Transverse colon (tissue), 4 donors: ENCODE measurements around the gene CLSTN2. TPM values are rescaled to one million over a fixed set of nuclear protein-coding genes. Genes with fewer than 3 reads are reported as not detected.

Experiments
- DNase-seq: peaks from one replicate; pipeline ENCODE4 v3.0.0-alpha.2; 2019
- H3K27ac ChIP-seq, 4 donors: fragments of 200-600 bp; sonication (generic); 2 replicates each; pipeline ENCODE4 v1.5.1; 2016 to 2018; ENCODE audit warnings: inconsistent platforms in 4 of 4
- H3K27me3 ChIP-seq: fragments of 200-600 bp; sonication (generic); 2 replicates; pipeline ENCODE4 v1.5.1; 2017; ENCODE audit warnings: inconsistent platforms
- H3K36me3 ChIP-seq, 4 donors: fragments of 200-600 bp; sonication (generic); 2 replicates each; pipeline ENCODE4 v1.5.1; 2017 to 2019; ENCODE audit warnings: inconsistent platforms in 4 of 4
- H3K4me1 ChIP-seq, 4 donors: fragments of 200-600 bp; sonication (generic); 2 replicates each; pipeline ENCODE4 v1.5.1; 2017 to 2020; ENCODE audit warnings: inconsistent platforms in 4 of 4
- H3K4me3 ChIP-seq, 4 donors: fragments of 200-600 bp; sonication (generic); 1 replicate in 1 of 4; 2 replicates in 3 of 4; pipeline versions ENCODE4 v1.5.1 to v1.6.1; 2017 to 2019; ENCODE audit warnings: inconsistent platforms in 4 of 4
- H3K9me3 ChIP-seq, 2 donors: fragments of 200-600 bp; sonication (generic); 2 replicates each; pipeline ENCODE4 v1.5.1; 2017 to 2019; ENCODE audit warnings: inconsistent platforms in 2 of 2
- CTCF ChIP-seq, 5 experiments: fragments of 200-600 bp in 3 of 5; fragments of 450-650 bp in 2 of 5; sonication (generic) in 3 of 5; IDR thresholded peaks; 1 replicate in 2 of 5; 2 replicates in 3 of 5; pipeline ENCODE4 v1.5.1; 2016 to 2017; ENCODE audit warnings: antibody characterized with exemption in 5 of 5, inconsistent platforms in 3 of 5, mild to moderate bottlenecking in 2 of 5, moderate library complexity in 1 of 5
- EP300 ChIP-seq: sonication (generic); formaldehyde crosslinking; IDR thresholded peaks from one replicate; pipeline ENCODE4 v1.6.1; 2017; ENCODE audit warnings: antibody characterized with exemption, low read depth
- POLR2A ChIP-seq: fragments of 450-650 bp; IDR thresholded peaks from one replicate; pipeline ENCODE4 v1.6.1; 2016; ENCODE audit warnings: antibody characterized with exemption, mild to moderate bottlenecking, moderate library complexity
- POLR2AphosphoS5 ChIP-seq, 3 donors: sonication (generic); formaldehyde crosslinking; IDR thresholded peaks; one replicate each; pipeline ENCODE4 v1.6.1; 2016; ENCODE audit warnings: antibody characterized with exemption in 3 of 3
- whole genome bisulfite sequencing, 2 donors: methylation state at CpG; one replicate each; pipeline ENCODE4 v1.1.5; 2018; ENCODE audit warnings: low coverage in 1 of 2; 5-methylcytosine and 5-hydroxymethylcytosine counted together
- in situ Hi-C, 4 donors: fragments of 200-750 bp; cut with MboI; loops; one replicate each; pipeline versions ENCODE4 v1.15.0 to v1.15.1; 2017; ENCODE audit warnings: low sequenced_read_pairs in 3 of 4, low pct_ligation_motif_present in 1 of 4, low pct_unique_long_range_greater_than_20kb in 1 of 4
- intact Hi-C: fragments of 100-400 bp; cut with DNase I; formaldehyde crosslinking; loops from one replicate; pipeline ENCODE4 v1.15.1; 2023; ENCODE audit warnings: low total_unique reads
- total RNA-seq, 4 donors: library from RNA; depleted of rRNA; stranded (reverse); fragments of >200 nt; gene quantifications; one replicate each; pipeline ENCODE4 v1.1.0, GENCODE V29; 2016

The CLSTN2 gene
- total RNA-seq, 4 donors from 2014 or later, result 0.60 to 9.0 (median 2.2) TPM

- Histone ChIP-seq H3K9me3 (no peaks in the 10 kb centered on the region), H3K4me1 (no peaks in the 10 kb centered on the region), H3K27ac (no peak overlapping the region), H3K27me3 (no peaks in the 10 kb centered on the region), H3K36me3 (no peaks in the 10 kb centered on the region), H3K4me3 (no peak overlapping the region)
- intact Hi-C loops (no loop called here), in situ Hi-C loops (no loop called here)
- no peak for TF ChIP-seq POLR2AphosphoS5 (IDR thresholded peaks at IDR 0.05)
- no peak for TF ChIP-seq EP300
- no peak for DNase-seq
- whole genome bisulfite sequencing, 2 donors, result 86% methylated on average over 2 of the region's 2 CpGs; no CpG with 5 or more reads in 1 of the 2 donors
These were observed 662.8 kb downstream of the CLSTN2 start for GRCh38 chr3:140597792-140598191.

GRCh38 chr3:140599009-140599408 lies 664.0 kb downstream of the CLSTN2 start:
- intact Hi-C loops, result no loop called here
- in situ Hi-C loops, result no loop called here

GRCh38 chr3:140599496-140599895 lies 664.5 kb downstream of the CLSTN2 start:
- 50 to 52% methylated on average over 1 of the region's 1 CpG for WGBS, 2 donors
- in situ Hi-C loops (no loop called here), intact Hi-C loops (no loop called here)
- Histone ChIP-seq H3K36me3 (no peaks in the 10 kb centered on the region), H3K4me1 (no peaks in the 10 kb centered on the region), H3K4me3 (no peak overlapping the region), H3K27ac (no peak overlapping the region), H3K9me3 (no peaks in the 10 kb centered on the region), H3K27me3 (no peaks in the 10 kb centered on the region)
- TF ChIP-seq EP300, result no peak
- no peak for TF ChIP-seq POLR2AphosphoS5 (IDR thresholded peaks at IDR 0.05)
- no peak for TF ChIP-seq POLR2A
- no peak for TF ChIP-seq CTCF (IDR thresholded peaks at IDR 0.05)
- no peak for DNase-seq

More at GRCh38 chr3:140599009-140599408, 664.0 kb downstream of the CLSTN2 start:
- no peaks in the 10 kb centered on the region for H3K27me3 ChIP-seq
- DNase-seq, result no peak
- H3K27ac ChIP-seq, result no peak overlapping the region
- no peak for TF ChIP-seq POLR2A
- no peak for TF ChIP-seq EP300
- TF ChIP-seq CTCF (IDR thresholded peaks at IDR 0.05), result no peak
- TF ChIP-seq POLR2AphosphoS5 (IDR thresholded peaks at IDR 0.05), result no peak
- H3K4me3 ChIP-seq, result no peak overlapping the region
- no peaks in the 10 kb centered on the region for H3K9me3 ChIP-seq
- H3K4me1 ChIP-seq, result no peaks in the 10 kb centered on the region
- H3K36me3 ChIP-seq, result no peaks in the 10 kb centered on the region

DNA sequence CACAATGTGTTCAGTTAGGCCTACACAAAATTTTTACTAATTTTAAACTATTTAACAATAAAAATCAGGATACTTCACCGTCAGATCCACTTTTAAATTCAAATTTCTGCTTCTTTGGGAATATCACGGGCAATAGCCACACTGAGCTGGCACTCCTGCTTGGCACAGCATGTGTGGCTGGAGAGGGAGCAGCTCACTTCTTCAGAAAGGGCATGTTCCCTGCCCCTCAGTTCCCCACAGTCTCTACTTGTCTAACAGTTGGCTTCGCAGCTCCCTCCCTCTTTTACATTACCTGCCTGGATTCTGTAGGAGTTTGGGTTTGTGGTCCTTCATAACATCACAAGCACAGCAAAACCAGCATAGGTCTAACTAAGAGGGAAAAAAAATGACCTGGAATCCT lies 666.9 kb downstream of the CLSTN2 start:
- no peak for DNase-seq
- Histone ChIP-seq H3K4me3 (no peak overlapping the region), H3K27me3 (no peaks in the 10 kb centered on the region), H3K9me3 (no peaks in the 10 kb centered on the region), H3K27ac (no peak overlapping the region), H3K4me1 (no peaks in the 10 kb centered on the region), H3K36me3 (no peaks in the 10 kb centered on the region)
- TF ChIP-seq POLR2A, result no peak
- no peak for TF ChIP-seq CTCF (IDR thresholded peaks at IDR 0.05)
- TF ChIP-seq EP300, result no peak
- no peak for TF ChIP-seq POLR2AphosphoS5 (IDR thresholded peaks at IDR 0.05)
- in situ Hi-C loops (no loop called here), intact Hi-C loops (no loop called here)
- 75 to 88% methylated on average over 3 of the region's 3 CpGs for WGBS, 2 donors

DNA sequence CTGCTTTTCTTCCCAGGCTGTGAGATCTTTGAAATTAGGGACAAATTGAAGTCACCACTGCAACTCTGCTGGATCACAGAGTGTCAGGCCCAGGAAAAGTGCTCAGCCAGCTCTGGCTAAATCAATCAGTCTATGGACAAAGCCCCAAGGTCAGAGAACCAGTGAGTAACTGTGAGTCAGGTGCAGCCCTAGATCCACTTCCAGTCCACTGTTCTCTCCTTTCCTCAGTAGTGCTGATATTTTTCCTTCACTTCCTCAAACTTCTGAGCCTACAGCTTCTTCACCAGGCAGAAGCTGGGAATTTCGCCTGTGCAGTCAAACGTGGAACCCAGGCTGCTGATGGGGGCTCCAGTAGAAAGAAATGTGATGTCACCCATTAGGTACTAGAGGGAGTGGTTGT lies 667.8 kb downstream of the CLSTN2 start:
- no peak overlapping the region for H3K4me3 ChIP-seq
- intact Hi-C loops, result no loop called here
- H3K36me3 ChIP-seq, result no peaks in the 10 kb centered on the region
- H3K27ac ChIP-seq, result no peak overlapping the region
- DNase-seq, result no peak
- TF ChIP-seq EP300 (no peak), POLR2AphosphoS5 (IDR thresholded peaks at IDR 0.05) (no peak), CTCF (IDR thresholded peaks at IDR 0.05) (no peak)
- no peaks in the 10 kb centered on the region for H3K27me3 ChIP-seq
- WGBS, 2 donors, result 60 to 64% methylated on average over 1 to 2 of the region's 2 CpGs
- in situ Hi-C loops, result no loop called here
- H3K4me1 ChIP-seq, result no peaks in the 10 kb centered on the region
- H3K9me3 ChIP-seq, result no peaks in the 10 kb centered on the region
